Transverse colon (tissue), 4 donors: ENCODE measurements around the gene IL16.

Experiments
- EP300 ChIP-seq: sonication (generic); formaldehyde crosslinking; IDR thresholded peaks from one replicate; pipeline ENCODE4 v1.6.1; 2017; ENCODE audit warnings: antibody characterized with exemption, low read depth
- POLR2A ChIP-seq: fragments of 450-650 bp; IDR thresholded peaks from one replicate; pipeline ENCODE4 v1.6.1; 2016; ENCODE audit warnings: antibody characterized with exemption, mild to moderate bottlenecking, moderate library complexity
- POLR2AphosphoS5 ChIP-seq, 3 donors: sonication (generic); formaldehyde crosslinking; IDR thresholded peaks; one replicate each; pipeline ENCODE4 v1.6.1; 2016; ENCODE audit warnings: antibody characterized with exemption in 3 of 3
- TF ChIP-seq, protein P1 (sequence below), 5 experiments: fragments of 200-600 bp in 3 of 5; fragments of 450-650 bp in 2 of 5; sonication (generic) in 3 of 5; IDR thresholded peaks; 1 replicate in 2 of 5; 2 replicates in 3 of 5; pipeline ENCODE4 v1.5.1; 2016 to 2017; ENCODE audit warnings: antibody characterized with exemption in 5 of 5, inconsistent platforms in 3 of 5, mild to moderate bottlenecking in 2 of 5, moderate library complexity in 1 of 5

DNA sequence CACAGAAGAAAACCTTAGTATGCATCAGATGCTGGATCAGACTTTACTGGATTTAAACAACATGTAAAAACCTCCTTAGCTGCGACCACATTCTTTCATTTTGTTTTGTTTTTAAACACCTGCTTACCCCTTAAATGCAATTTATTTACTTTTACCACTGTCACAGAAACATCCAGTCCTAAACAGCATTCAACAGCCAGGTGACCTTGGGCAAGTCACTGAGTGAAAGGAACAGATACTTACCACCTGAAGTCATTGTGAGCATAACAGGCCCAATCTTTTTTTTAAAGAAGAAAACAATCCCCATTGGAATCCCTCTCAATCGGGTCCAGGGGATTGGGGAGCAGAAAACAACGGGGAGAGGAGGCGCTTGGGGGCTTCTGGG, 126.9 kb downstream of the IL16 start:
- TF ChIP-seq, protein P1, sequence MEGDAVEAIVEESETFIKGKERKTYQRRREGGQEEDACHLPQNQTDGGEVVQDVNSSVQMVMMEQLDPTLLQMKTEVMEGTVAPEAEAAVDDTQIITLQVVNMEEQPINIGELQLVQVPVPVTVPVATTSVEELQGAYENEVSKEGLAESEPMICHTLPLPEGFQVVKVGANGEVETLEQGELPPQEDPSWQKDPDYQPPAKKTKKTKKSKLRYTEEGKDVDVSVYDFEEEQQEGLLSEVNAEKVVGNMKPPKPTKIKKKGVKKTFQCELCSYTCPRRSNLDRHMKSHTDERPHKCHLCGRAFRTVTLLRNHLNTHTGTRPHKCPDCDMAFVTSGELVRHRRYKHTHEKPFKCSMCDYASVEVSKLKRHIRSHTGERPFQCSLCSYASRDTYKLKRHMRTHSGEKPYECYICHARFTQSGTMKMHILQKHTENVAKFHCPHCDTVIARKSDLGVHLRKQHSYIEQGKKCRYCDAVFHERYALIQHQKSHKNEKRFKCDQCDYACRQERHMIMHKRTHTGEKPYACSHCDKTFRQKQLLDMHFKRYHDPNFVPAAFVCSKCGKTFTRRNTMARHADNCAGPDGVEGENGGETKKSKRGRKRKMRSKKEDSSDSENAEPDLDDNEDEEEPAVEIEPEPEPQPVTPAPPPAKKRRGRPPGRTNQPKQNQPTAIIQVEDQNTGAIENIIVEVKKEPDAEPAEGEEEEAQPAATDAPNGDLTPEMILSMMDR (IDR thresholded peaks at IDR 0.05), result no peak
- TF ChIP-seq POLR2AphosphoS5 (IDR thresholded peaks at IDR 0.05), result no peak
- TF ChIP-seq EP300, result no peak
- no peak for TF ChIP-seq POLR2A
